Kidney (tissue), 14 donors: ENCODE measurements around the gene SPATA2. TPM values are rescaled to one million over a fixed set of nuclear protein-coding genes. Genes with fewer than 3 reads are reported as not detected.
A peak's percentile ranks its signal among the peaks of the same experiment; 100 is the strongest.

ENCODE experiments used
- DNase-seq, 5 donors: peaks; one replicate each; pipeline ENCODE4 v3.0.0-alpha.2; 2013 to 2020
- FAIRE-seq: peaks from 2 replicates; lab custom pipeline; 2012; peaks lifted over from hg19 to GRCh38; lab: Jason Lieb, UNC
- H3K27ac ChIP-seq, 2 donors: one replicate each; pipeline ENCODE4 v1.7.0; 2013; ENCODE audit warnings: low read depth in 2 of 2, low read length in 2 of 2, inconsistent platforms in 1 of 2
- H3K27me3 ChIP-seq: one replicate; pipeline ENCODE4 v1.7.1; 2013; ENCODE audit warnings: low read length, inconsistent platforms; ENCODE audit not compliant: control insufficient read depth, insufficient read depth
- H3K36me3 ChIP-seq, 3 donors: one replicate each; pipeline versions ENCODE4 v1.7.0 to v1.7.1; 2013; ENCODE audit warnings: low read length in 3 of 3, control low read depth in 1 of 3, inconsistent platforms in 1 of 3; ENCODE audit not compliant: insufficient read depth in 3 of 3, control insufficient read depth in 2 of 3
- H3K4me1 ChIP-seq, 3 donors: one replicate each; pipeline versions ENCODE4 v1.7.0 to v1.7.1; 2013; ENCODE audit warnings: low read length in 3 of 3, inconsistent platforms in 1 of 3, low read depth in 1 of 3; ENCODE audit not compliant: control insufficient read depth in 2 of 3, insufficient read depth in 2 of 3
- H3K4me3 ChIP-seq, 3 donors: one replicate each; pipeline versions ENCODE4 v1.7.0 to v1.8.1; 2013; ENCODE audit warnings: low read length in 3 of 3, control low read depth in 1 of 3, inconsistent platforms in 1 of 3
- H3K9ac ChIP-seq, 3 donors: one replicate each; pipeline versions ENCODE4 v1.7.0 to v1.7.1; 2013; ENCODE audit warnings: low read length in 3 of 3, control low read depth in 1 of 3, inconsistent platforms in 1 of 3
- H3K9me3 ChIP-seq, 3 donors: one replicate each; pipeline versions ENCODE4 v1.7.0 to v1.7.1; 2013; ENCODE audit warnings: low read length in 3 of 3, control low read depth in 1 of 3, inconsistent platforms in 1 of 3; ENCODE audit not compliant: control insufficient read depth in 2 of 3, insufficient read depth in 1 of 3
- CTCF ChIP-seq: IDR thresholded peaks from 3 replicates; pipeline ENCODE4 v1.5.1; 2012; ENCODE audit warnings: mild to moderate bottlenecking, moderate library complexity, borderline replicate concordance; ENCODE audit not compliant: insufficient read depth; ENCODE audit errors: extremely low read depth
- intact Hi-C: fragments of 100-400 bp; cut with DNase I; formaldehyde crosslinking; loops from one replicate; pipeline ENCODE4 v1.11.1; 2022
- polyA plus RNA-seq: library from polyadenylated mRNA; stranded (reverse); fragments of 350-450 nt; fragmentation: Illumina TruSeq; extraction: RNeasy Lipid Tissue Mini Kit (QIAGEN cat#74804); gene quantifications from one replicate; pipeline ENCODE4 v1.2.3, GENCODE V29; 2014; ENCODE audit warnings: low read depth, low replicate concordance; ENCODE audit not compliant: insufficient read depth
- total RNA-seq: library from RNA; stranded (reverse); fragmentation: NEBNext Ultra II Directional; extraction: Animal tissue kit (Norgen Biotek cat#: 25700); gene quantifications from one replicate; pipeline ENCODE4 v1.2.1, GENCODE V29; 2021
- donor health status: control.
- donor health status: control.
- donor health status: control.
- donor health status: control.
- donor health status: control.
- donor health status: DM: yes; HTN: yes; CAD: no.
- donor health status: Normal renal cell carcinoma (clear cell type).

The SPATA2 gene
- total and polyA plus RNA-seq, 2 donors from 2014 or later = 5.8 to 9.0 TPM

GRCh38 chr20:49888212-49889000, 26.9 kb downstream of the SPATA2 start:
- DNase-seq (peak in 4 of 5 donors; percentile 77 to 86 (median 83)), FAIRE-seq (no peak)
- H3K36me3 ChIP-seq = peaks cover 0 to 20% (median 5%) of the 10 kb centered on the region in 3 donors
- no peak overlapping the region for H3K9ac ChIP-seq
- peaks cover 0 to 12% (median 0%) of the 10 kb centered on the region in 3 donors for H3K4me1 ChIP-seq
- intact Hi-C loops = no loop called here
- no peaks in the 10 kb centered on the region for H3K9me3 ChIP-seq
- no peak overlapping the region for H3K4me3 ChIP-seq
- TF ChIP-seq CTCF = peak; percentile 74
- no peaks in the 10 kb centered on the region for H3K27me3 ChIP-seq
- no peak overlapping the region for H3K27ac ChIP-seq

DNA sequence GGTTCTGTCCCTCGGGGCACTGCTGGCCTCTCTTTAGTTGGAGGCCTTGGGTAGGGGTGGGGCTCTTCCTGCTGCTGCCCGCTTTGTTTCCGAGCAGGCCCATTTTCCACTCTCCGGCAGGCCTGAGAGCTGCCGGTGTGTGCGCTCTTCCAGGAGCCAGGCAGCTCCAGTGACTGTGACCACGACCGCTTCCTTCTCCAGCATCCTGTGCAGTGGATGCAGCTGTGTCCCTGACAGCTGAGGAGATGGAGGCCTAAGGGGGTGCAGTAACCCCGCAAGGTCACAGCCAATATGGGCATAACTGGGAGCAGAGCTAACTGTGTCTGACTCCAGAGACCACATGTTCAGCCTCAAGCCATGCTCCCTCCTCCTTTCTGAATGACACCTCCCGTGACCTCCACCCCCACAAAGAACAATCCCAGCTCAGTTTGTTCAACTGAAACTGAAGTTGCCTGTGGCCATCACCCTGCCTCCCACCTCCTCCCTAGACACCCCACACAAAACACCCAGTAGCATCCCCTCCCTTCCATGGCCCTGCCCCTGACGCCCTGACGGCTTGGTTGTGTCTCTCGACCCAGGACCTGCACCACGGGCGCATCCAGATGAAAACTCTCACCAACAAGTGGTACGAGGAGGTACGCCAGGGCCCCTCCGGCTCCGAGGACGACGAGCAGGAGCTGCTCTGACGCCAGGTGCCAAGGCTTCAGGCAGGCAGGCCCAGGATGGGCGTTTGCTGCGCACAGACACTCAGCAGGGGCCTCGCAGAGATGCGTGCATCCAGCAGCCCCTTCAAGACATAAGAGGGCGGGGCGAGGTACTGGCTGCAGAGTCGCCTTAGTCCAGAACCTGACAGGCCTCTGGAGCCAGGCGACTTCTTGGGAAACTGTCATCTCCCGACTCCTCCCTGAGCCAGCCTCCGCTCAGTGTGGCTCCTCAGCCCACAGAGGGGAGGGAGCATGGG, 27.8 kb downstream of the SPATA2 start:
- no peak for FAIRE-seq
- Histone ChIP-seq H3K27ac (peak overlapping the region; percentile 19 to 51), H3K4me3 (no peak overlapping the region), H3K9me3 (no peaks in the 10 kb centered on the region), H3K36me3 (peaks cover 0 to 20% (median 9%) of the 10 kb centered on the region in 3 donors), H3K4me1 (peaks cover 0 to 12% (median 0%) of the 10 kb centered on the region in 3 donors), H3K27me3 (no peaks in the 10 kb centered on the region), H3K9ac (no peak overlapping the region)
- peak in 2 of 5 donors; percentile 24 to 45 for DNase-seq
- intact Hi-C loops = no loop called here
- no peak for TF ChIP-seq CTCF

DNA sequence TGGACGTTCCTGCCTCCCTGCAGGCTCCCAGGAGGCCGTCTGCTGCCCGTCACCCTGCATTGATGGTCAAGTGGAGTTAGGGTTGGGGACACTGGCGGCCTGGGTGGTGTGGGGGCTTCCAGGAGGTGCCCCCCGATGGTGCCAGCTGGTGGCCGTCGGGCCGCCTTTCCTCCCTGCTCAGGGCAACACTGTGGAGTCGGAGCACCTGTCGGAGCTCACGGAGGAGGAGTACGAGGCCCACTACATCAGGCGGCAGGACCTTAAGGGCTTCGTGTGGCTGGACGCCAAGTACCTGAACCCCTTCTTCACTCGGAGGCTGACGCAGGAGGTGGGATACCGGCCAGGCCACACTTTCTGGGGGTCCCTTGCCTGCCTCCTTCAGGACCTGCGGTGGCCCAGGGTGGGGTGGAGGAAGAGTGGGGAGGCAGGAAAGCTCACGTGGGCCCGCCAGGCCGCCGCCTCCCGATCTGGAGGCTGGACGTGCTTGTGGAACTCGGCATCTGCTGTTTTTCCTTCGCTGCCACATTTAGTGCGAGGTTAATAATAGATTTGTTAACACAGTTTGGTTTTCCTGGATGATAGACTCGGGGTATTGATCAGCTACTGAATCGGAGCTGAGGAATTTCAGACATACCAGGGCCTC, 28.6 kb downstream of the SPATA2 start:
- H3K9me3 ChIP-seq = no peaks in the 10 kb centered on the region
- no peaks in the 10 kb centered on the region for H3K27me3 ChIP-seq
- DNase-seq = no peak
- no peak for TF ChIP-seq CTCF
- H3K9ac ChIP-seq = no peak overlapping the region
- peak overlapping the region; percentile 11 to 19 for H3K27ac ChIP-seq
- intact Hi-C loops = no loop called here
- H3K4me1 ChIP-seq = peaks cover 0 to 12% (median 0%) of the 10 kb centered on the region in 3 donors
- FAIRE-seq = no peak
- no peak overlapping the region for H3K4me3 ChIP-seq
- peaks cover 0 to 20% (median 9%) of the 10 kb centered on the region in 3 donors for H3K36me3 ChIP-seq
